Esophagus squamous epithelium (tissue), 5 donors: Measurements from ENCODE around the gene SLC26A11. TPM values are rescaled to one million over a fixed set of nuclear protein-coding genes. Genes with fewer than 3 reads are reported as not detected.
"Not testable (repeated sequence)": the region's sequence is repeated elsewhere in the genome, so short reads cannot be mapped to it uniquely, and the experiment has no call there.

Source experiments
- DNase-seq: peaks from one replicate; lab custom pipeline; 2025; lab: John Stamatoyannopoulos, UW
- H3K27ac ChIP-seq, 4 donors: fragments of 200-600 bp; sonication (generic); one replicate each; pipeline ENCODE4 v1.5.1; 2016 to 2019; ENCODE audit warnings: mild to moderate bottlenecking in 1 of 4
- H3K27me3 ChIP-seq, 4 donors: fragments of 200-600 bp; sonication (generic); 1 replicate in 3 of 4; 2 replicates in 1 of 4; pipeline versions ENCODE4 v1.5.1 to v1.6.0; 2017 to 2021; ENCODE audit warnings: antibody characterized with exemption in 1 of 4
- H3K36me3 ChIP-seq, 3 donors: fragments of 200-600 bp; sonication (generic); one replicate each; pipeline ENCODE4 v1.5.1; 2016 to 2019
- H3K4me1 ChIP-seq, 3 donors: fragments of 200-600 bp; sonication (generic); one replicate each; pipeline ENCODE4 v1.5.1; 2017 to 2019
- H3K4me3 ChIP-seq, 4 donors: fragments of 200-600 bp; sonication (generic); 1 replicate in 3 of 4; 2 replicates in 1 of 4; pipeline ENCODE4 v1.5.1; 2016 to 2019; ENCODE audit warnings: mild to moderate bottlenecking in 2 of 4, moderate library complexity in 1 of 4
- H3K9me3 ChIP-seq, 3 donors: fragments of 200-600 bp; sonication (generic); one replicate each; pipeline ENCODE4 v1.5.1; 2016 to 2019
- POLR2A ChIP-seq, 4 donors: fragments of 450-650 bp; IDR thresholded peaks; one replicate each; pipeline ENCODE4 v1.6.1; 2017; ENCODE audit warnings: antibody characterized with exemption in 4 of 4, mild to moderate bottlenecking in 4 of 4, moderate library complexity in 3 of 4
- WGBS, 2 donors: methylation state at CpG; one replicate each; pipeline ENCODE4 v1.1.5; 2018; 5-methylcytosine and 5-hydroxymethylcytosine counted together
- intact Hi-C: fragments of 100-400 bp; cut with DNase I; formaldehyde crosslinking; loops from one replicate; pipeline ENCODE4 v1.15.0; 2022
- total RNA-seq, 4 donors: library from RNA; depleted of rRNA; stranded (reverse); fragments of >200 nt; gene quantifications; one replicate each; pipeline ENCODE4 v1.1.0, GENCODE V29; 2016
- TF ChIP-seq, protein P1 (sequence below), 6 experiments: fragments of 450-650 bp in 4 of 6; fragments of 200-600 bp in 2 of 6; sonication (generic) in 2 of 6; IDR thresholded peaks; one replicate each; pipeline ENCODE4 v1.5.1; 2016 to 2019; ENCODE audit warnings: antibody characterized with exemption in 6 of 6, mild to moderate bottlenecking in 4 of 6, moderate library complexity in 4 of 6
- donor health status: DM: yes; HTN: yes; CAD: no.

Gene SLC26A11
- total RNA-seq, 4 donors from 2014 or later = 5.7 to 11.4 (median 7.6) TPM

GRCh38 chr17:80243526-80244433 lies 23.6 kb downstream of the SLC26A11 start:
- H3K4me1 ChIP-seq = no peaks in the 10 kb centered on the region
- WGBS, 2 donors = 90 to 92% methylated on average over 7 to 8 of the region's 26 CpGs
- H3K36me3 ChIP-seq = peaks cover under 1 to 80% (median 8%) of the 10 kb centered on the region in 3 donors
- H3K27ac ChIP-seq = no peak overlapping the region
- H3K4me3 ChIP-seq = no peak overlapping the region
- H3K9me3 ChIP-seq = no peaks in the 10 kb centered on the region
- intact Hi-C loops = no loop called here
- no peak for DNase-seq
- H3K27me3 ChIP-seq = no peaks in the 10 kb centered on the region
- TF ChIP-seq POLR2A (IDR thresholded peaks at IDR 0.05) = no peak
- TF ChIP-seq, protein P1, sequence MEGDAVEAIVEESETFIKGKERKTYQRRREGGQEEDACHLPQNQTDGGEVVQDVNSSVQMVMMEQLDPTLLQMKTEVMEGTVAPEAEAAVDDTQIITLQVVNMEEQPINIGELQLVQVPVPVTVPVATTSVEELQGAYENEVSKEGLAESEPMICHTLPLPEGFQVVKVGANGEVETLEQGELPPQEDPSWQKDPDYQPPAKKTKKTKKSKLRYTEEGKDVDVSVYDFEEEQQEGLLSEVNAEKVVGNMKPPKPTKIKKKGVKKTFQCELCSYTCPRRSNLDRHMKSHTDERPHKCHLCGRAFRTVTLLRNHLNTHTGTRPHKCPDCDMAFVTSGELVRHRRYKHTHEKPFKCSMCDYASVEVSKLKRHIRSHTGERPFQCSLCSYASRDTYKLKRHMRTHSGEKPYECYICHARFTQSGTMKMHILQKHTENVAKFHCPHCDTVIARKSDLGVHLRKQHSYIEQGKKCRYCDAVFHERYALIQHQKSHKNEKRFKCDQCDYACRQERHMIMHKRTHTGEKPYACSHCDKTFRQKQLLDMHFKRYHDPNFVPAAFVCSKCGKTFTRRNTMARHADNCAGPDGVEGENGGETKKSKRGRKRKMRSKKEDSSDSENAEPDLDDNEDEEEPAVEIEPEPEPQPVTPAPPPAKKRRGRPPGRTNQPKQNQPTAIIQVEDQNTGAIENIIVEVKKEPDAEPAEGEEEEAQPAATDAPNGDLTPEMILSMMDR (IDR thresholded peaks at IDR 0.05) = no peak

DNA sequence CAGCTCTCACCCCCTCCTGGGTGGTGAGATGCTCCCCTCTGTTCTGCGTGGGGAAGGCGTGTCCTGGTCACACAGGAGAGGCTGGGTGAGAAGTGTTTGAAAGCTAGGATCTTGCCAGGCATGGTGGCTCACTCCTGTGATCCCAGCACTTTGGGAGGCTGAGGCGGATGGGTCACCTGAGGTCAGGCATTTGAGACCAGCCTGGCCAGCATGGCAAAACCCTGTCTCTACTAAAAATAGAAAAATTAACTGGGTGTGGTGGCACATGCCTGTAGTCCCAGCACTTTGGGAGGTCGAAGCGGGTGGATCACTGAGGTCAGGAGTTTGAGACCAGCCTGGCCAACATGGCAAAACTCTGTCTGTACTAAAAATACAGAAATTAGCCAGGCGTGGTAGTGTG lies 24.2 kb downstream of the SLC26A11 start:
- H3K27ac ChIP-seq, DNase-seq, H3K27me3 ChIP-seq, H3K9me3 ChIP-seq, intact Hi-C loops, H3K4me1 ChIP-seq, H3K4me3 ChIP-seq: not testable (repeated sequence)
- peaks cover 0 to 86% (median 8%) of the 10 kb centered on the region in 3 donors for H3K36me3 ChIP-seq
- 94 to 100% methylated on average over 1 to 3 of the region's 6 CpGs for WGBS, 2 donors

DNA sequence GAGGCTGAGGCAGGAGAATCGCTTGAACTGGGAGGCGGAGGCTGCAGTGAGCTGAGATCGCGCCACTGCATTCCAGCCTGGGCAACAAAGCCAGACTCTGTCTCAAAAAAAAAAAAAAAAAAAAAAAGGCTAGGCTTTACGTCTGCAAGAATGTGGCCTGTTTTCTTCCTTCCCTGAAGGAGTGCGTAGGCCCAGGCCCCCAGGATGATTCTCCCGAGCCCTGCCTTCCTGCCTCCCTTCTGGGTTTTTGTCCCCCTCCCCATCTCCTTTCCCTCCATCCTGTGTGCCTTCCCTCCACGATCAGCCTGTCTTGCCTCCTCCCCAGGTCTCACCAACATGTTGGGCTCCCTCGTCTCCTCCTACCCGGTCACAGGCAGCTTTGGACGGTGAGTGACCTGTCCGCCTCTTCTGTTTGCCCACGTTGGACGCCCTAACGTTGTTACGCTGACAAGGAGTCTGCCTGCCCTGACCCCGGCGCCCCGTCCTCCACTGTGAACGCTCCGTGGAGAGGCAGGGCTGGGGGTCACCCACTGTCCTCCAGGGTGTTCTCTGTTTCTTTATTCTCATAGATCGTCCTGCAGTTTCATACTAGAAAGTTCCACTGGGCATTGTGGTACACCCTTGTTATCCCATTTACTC lies 24.8 kb downstream of the SLC26A11 start:
- Histone ChIP-seq H3K4me3 (no peak overlapping the region), H3K27me3 (no peaks in the 10 kb centered on the region), H3K36me3 (peaks cover 0 to 91% (median 8%) of the 10 kb centered on the region in 3 donors), H3K27ac (no peak overlapping the region), H3K4me1 (no peaks in the 10 kb centered on the region), H3K9me3 (no peaks in the 10 kb centered on the region)
- intact Hi-C loops = no loop called here
- WGBS, 2 donors = 88% methylated on average over 18 to 21 of the region's 22 CpGs
- TF ChIP-seq, protein P1 (IDR thresholded peaks at IDR 0.05) = no peak
- no peak for TF ChIP-seq POLR2A (IDR thresholded peaks at IDR 0.05)
- DNase-seq = no peak

DNA sequence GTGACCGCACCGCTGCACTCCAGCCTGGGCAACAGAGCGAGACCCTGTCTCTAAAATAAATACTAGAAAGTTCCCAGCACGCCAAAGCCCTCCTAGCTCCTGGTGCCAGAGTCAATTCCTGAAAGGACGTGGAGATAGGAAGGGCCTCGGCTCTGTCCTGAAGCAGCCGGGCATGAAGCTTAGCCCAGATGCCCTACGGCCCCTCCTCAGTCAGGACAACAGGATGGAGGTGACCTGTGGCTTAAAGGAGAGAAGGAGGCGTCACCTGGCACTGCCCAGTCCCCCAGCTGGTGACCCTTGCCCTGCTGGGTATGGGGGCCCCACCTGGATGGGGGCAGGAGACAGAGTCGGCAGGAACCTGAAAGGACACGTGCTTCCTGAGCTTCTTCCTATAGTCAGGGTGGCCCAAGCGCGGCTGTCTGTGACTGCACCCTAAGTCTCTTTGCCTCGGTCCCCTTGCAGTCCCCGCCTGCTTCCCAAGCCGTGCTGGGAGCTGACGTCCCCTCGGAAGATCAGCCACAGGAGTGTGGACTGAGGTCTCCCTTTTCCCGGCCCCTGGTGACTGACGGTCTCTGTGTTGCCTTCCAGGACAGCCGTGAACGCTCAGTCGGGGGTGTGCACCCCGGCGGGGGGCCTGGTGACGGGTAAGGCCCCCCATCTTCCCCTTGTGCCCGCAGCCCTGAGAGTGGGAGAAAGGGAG lies 25.5 kb downstream of the SLC26A11 start:
- no peak for TF ChIP-seq POLR2A (IDR thresholded peaks at IDR 0.05)
- TF ChIP-seq, protein P1 (IDR thresholded peaks at IDR 0.05) = no peak
- no peak for DNase-seq
- intact Hi-C loops = no loop called here
- H3K36me3 ChIP-seq = peaks cover 0 to 90% (median 8%) of the 10 kb centered on the region in 3 donors
- no peaks in the 10 kb centered on the region for H3K27me3 ChIP-seq
- no peaks in the 10 kb centered on the region for H3K4me1 ChIP-seq
- 93 to 95% methylated on average over 8 to 12 of the region's 27 CpGs for WGBS, 2 donors
- no peaks in the 10 kb centered on the region for H3K9me3 ChIP-seq
- no peak overlapping the region for H3K27ac ChIP-seq
- no peak overlapping the region for H3K4me3 ChIP-seq

GRCh38 chr17:80246266-80246681 lies 26.0 kb downstream of the SLC26A11 start:
- DNase-seq = no peak
- Histone ChIP-seq H3K36me3 (peaks cover 0 to 90% (median 8%) of the 10 kb centered on the region in 3 donors), H3K4me3 (no peak overlapping the region), H3K9me3 (no peaks in the 10 kb centered on the region), H3K27ac (no peak overlapping the region), H3K4me1 (no peaks in the 10 kb centered on the region), H3K27me3 (no peaks in the 10 kb centered on the region)
- 92% methylated on average over 13 of the region's 19 CpGs for WGBS, 2 donors
- intact Hi-C loops = no loop called here
- TF ChIP-seq, protein P1 (IDR thresholded peaks at IDR 0.05) = no peak
- no peak for TF ChIP-seq POLR2A (IDR thresholded peaks at IDR 0.05)
